ENCODE measurements around the gene ZDHHC13. TPM values are rescaled to one million over a fixed set of nuclear protein-coding genes. Genes with fewer than 3 reads are reported as not detected.

Gene ZDHHC13
- total and polyA plus RNA-seq, 2 of the 8 experiments (the other 6 are each of a cell fraction or from before 2014, with no cell fraction given): 22.4 to 24.1 TPM

GRCh38 chr11:19220903-19221724 lies 104.1 kb downstream of the ZDHHC13 start (continued):
- TF ChIP-seq RXRA (IDR thresholded peaks at IDR 0.05; ENCODE audit: insufficient read depth, low read depth, low read length) (no peak), SAP30 (IDR thresholded peaks at IDR 0.05; ENCODE audit: insufficient read depth, insufficient replicate concordance, low read length) (no peak), TBP (IDR thresholded peaks at IDR 0.05; ENCODE audit: low read depth, low read length) (no peak), CBX5 (IDR thresholded peaks at IDR 0.05; ENCODE audit: low read depth, low read length) (no peak), NRF1 (IDR thresholded peaks at IDR 0.05; ENCODE audit: low read depth, low read length) (no peak), EZH2 (IDR thresholded peaks at IDR 0.05; ENCODE audit: low read depth, low read length, severe bottlenecking) (no peak), NANOG (IDR thresholded peaks at IDR 0.05; ENCODE audit: insufficient read depth, low read depth, low read length, poor library complexity, severe bottlenecking) (no peak)
